HG03575 (cell line): ENCODE measurements around the gene PCA3.

Experiments
- ATAC-seq: cut with Tn5 transposase; IDR thresholded peaks from one replicate; pipeline ENCODE4 v1.9.1; 2021; ENCODE audit not compliant: unreplicated experiment, insufficient number of reproducible peaks, low FRiP score; ENCODE audit errors: extremely low read depth

PCA3 gene

DNA sequence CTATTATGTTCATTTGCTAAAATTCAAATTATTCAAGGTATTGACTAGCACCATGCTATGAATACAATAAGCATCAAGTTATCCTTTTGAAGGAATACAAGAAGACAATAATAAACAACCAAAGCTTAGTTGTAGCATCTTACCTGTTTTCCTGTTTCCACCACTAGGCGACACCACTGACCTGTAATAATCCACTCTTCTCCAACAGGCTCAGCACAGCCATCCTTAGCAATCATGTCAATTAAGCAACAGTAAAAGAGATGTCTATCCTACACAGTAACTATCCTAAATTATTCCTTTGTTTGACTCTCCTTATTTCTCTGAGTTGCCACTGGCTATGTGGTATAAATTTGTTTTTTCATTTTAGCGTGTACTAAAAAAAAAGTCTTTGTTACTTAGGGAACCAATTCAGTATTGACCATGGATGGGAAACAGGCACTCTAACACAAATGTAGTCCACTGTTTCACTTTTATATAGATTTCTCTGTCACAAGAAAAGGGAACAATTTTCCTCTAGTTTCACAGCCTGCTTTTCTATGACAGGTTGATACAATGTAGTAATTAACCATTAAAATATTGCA lies 46.2 kb downstream of the PCA3 start:
- no peak for ATAC-seq

DNA sequence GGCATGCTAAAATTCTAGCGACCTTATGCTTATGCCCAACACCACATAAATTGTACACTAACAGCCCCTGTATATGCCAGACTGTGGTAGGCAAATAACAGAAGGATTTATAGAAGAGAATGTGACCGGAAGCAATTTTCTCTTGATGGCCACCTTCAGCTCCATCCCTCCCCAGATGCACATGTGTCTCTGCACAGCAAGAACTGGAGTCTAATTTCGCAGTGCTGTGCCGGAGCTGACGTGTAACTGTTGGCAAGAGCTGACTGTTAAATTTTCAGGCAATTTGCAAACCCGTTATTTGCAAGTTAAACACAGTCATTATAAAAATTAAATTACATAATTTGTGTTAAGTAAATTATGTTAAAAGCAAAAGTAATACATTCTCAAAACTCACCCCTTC lies 48.4 kb downstream of the PCA3 start:
- no peak for ATAC-seq

DNA sequence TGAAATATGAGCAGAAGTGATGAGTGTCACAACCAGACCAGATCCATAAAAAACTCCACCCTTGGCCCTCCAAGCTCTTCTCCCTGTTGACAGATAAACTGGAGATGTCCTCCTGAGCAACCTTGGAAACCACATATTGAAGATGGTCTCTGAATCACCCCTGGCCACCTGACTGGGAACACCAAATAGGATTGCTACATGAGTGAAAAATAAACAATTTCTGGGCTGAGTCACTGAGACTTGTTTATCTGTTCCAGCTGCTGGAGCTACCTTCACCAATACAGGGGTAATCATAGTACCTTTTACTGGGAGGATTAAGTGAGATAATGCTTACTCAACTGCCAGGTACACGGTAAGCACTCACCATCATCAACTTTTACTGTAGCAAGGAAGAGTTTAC lies 53.3 kb downstream of the PCA3 start:
- ATAC-seq, result no peak

DNA sequence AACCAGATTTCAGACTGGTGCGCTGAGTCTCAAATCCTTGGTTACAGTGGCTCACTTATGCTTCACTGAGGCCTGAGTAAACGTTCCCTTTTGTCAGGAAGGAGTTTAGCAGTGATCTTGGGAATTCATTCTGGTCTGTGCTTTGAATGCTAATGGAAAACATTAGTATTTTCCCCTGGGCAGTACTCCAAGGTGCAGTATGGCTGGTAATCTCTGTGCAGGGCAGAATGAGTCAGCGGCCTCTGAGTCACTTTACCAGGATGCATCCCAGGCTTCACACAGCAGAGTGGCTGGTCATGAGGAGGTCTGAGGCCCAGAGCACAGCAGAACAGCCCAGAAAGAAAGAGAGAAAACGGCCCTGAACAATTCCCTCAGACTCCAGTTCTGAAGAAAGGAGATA lies 54.0 kb downstream of the PCA3 start:
- no peak for ATAC-seq

DNA sequence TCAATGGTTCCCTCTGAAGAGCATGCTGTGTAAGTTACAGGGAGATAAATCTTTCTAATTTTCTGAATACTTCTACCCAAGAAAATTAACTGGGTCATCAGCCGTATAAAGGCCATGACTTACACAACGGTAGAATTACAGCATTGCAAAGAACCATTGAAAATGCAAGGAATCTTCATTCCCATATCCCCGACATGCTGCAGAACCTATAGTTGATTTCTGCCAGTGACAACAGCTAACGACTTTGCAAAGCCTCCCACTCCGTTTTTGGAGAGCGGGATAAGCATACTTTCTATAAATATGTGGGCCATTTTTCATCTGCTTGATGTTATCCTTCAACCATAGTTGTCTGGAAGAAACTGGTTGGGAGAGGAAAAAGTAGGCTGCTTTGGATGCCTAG lies 56.2 kb downstream of the PCA3 start:
- no peak for ATAC-seq

DNA sequence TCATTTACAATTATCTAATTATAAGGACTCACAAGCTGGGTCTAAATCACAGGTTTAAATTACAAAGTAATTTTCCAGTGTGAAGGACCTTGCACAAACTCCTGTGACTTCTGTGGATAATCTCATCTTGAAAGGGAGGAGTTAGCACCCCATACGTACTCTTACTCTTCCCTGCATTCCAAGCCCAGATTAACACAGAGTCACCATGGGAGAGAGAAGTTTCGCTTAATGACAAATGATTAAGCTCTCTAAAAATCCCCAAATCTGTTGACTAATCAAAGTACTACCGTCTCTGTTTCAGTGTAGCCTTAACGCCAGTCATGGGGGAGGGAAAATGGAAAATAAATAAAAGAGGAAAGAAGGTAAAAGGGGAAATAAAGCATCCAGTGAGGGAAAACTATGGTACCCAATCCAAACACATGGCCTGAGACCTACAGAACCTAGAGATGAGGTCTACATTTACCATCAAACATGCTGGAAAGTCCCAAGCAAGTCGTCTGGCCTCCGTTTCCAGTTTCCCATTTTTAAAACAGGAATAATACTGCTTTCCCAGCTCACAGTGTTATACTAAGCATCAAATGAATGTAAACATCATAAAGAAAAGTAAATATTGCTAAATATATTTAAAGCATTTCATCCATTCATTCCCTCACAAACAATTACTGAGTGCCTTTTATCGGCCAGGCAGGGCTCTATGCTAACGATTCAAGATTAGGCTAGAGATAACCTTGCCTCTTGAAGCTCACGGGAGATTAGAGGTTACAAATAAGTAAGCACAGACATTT lies 63.2 kb downstream of the PCA3 start:
- ATAC-seq, result no peak

DNA sequence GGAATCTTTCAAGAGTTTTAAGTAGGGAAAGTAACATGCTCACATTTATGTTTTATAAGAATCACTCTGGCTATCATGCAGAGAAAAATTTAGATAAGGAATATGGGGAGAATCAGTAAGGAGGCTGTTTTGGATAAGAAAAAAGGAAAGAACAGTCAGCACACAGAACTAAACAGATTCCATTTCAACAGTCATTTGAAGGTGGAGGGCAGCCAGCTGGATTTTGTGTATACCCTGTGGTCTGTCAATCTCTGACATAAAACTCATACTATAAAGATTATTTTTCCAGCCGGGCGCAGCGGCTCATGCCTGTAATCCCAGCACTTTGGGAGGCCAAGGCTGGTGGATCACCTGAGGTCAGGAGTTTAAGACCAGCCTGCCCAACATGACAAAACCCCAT lies 64.2 kb downstream of the PCA3 start:
- no peak for ATAC-seq

DNA sequence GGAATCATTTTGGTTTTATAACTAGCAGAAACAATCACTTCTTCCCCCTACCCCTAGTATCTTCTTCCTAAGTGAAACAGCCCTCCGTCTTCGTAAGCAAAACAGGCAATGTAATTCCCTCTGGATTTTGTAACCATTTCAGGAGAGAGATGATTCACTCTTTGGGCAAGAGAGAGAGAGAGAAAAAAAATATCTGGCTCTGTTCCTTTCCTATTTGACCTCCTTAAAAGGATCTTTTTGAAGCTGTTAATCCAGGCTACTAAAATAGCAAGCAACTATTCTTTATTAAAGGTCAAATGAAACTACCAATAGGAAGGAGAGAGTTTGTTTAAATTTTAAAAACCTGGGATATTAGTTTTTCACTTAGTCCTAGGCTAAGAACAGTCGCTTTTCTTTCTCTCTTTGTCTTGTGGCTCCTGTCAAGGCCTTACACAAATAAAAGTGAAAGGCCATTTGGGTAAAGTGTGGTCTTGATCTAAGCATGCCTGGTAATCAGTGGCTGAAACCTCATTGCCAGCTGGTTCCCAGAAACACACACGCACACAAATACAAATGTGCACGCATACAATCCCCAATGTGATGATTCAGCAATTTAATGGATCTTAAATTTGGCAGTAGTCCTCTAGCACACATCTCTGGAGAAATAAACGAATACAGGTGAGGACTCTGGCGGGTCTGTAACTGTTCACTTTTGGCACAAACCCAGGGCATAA lies 71.5 kb downstream of the PCA3 start:
- ATAC-seq, result no peak
